ENCODE measurements around the gene LGR6.

Gene LGR6

DNA sequence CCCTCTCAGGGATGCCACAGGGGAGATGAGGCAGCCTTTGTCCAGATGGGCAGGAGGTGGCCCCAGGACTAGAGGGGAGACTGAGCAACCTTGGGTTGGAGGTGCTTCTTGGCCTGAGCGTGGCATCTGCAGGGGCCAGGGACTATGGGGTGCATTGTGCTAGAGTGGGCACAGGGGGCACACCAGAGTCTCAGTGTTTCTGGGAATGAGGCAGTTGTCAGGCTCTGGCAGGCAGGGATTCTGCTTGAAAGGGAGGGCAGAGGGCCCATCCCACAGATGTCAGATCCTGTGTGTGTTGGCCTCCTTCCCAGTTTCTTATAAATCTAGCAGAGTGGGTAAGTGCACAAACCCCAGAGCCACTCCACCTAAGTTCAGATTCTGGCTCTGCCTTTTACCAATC lies 13.7 kb downstream of the LGR6 start:
- TF ChIP-seq, protein P1, sequence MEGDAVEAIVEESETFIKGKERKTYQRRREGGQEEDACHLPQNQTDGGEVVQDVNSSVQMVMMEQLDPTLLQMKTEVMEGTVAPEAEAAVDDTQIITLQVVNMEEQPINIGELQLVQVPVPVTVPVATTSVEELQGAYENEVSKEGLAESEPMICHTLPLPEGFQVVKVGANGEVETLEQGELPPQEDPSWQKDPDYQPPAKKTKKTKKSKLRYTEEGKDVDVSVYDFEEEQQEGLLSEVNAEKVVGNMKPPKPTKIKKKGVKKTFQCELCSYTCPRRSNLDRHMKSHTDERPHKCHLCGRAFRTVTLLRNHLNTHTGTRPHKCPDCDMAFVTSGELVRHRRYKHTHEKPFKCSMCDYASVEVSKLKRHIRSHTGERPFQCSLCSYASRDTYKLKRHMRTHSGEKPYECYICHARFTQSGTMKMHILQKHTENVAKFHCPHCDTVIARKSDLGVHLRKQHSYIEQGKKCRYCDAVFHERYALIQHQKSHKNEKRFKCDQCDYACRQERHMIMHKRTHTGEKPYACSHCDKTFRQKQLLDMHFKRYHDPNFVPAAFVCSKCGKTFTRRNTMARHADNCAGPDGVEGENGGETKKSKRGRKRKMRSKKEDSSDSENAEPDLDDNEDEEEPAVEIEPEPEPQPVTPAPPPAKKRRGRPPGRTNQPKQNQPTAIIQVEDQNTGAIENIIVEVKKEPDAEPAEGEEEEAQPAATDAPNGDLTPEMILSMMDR (IDR thresholded peaks at IDR 0.05; ENCODE audit: low read depth, low read length), result peak; percentile 28; the same call in 1 of the 2 replicates
- no peak overlapping the region for H3K4me3 ChIP-seq (ENCODE audit: low read depth, low read length)

DNA sequence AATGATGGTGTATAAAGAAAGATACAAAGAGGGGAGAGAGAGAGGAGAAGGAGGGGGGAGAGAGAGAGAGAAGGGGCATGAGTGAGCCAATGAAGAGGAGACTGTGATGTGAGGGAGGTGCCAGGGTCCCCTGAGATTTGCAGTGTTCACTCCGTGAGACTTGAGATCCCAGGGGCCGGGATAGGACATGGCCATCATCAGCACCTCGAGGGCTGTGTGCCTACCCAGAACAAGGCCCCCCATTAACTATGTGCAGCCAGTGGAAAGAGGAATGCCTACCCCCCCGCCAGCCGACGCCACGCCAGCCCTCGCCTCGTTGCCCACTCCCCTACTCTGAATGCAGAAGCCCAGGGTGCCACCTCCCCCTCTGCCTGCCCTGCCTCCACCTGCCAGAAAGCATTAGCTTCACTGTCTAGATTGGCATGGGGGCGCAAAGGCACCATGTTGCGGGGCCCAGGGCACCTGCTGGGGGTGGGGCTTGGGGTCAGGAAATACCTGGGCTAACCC lies 14.8 kb downstream of the LGR6 start:
- TF ChIP-seq, protein P1 (IDR thresholded peaks at IDR 0.05; ENCODE audit: low read depth, low read length), result no peak
- no peak overlapping the region for H3K4me3 ChIP-seq (ENCODE audit: low read depth, low read length)

DNA sequence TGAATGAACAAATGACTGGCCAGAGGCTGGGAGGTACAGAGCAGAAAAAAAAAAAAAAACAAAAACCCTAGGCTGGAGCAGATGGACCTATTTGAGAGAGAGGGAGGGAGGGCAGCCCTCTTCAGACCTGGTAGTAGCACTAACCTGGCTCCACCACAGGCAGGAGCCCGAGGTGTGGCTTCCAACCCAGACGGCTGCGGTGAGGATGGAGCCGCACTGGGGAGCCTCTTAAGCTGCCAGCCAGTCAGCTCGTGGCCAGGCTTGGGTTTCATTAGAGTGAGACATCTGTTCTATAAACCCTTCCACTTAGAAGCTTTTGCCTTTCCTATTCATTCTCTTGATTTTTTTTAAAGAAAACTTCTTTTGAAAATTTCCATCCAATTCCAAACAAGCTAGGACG lies 16.8 kb downstream of the LGR6 start:
- TF ChIP-seq, protein P1 (IDR thresholded peaks at IDR 0.05; ENCODE audit: low read depth, low read length), result no peak
- H3K4me3 ChIP-seq (ENCODE audit: low read depth, low read length), result no peak overlapping the region

DNA sequence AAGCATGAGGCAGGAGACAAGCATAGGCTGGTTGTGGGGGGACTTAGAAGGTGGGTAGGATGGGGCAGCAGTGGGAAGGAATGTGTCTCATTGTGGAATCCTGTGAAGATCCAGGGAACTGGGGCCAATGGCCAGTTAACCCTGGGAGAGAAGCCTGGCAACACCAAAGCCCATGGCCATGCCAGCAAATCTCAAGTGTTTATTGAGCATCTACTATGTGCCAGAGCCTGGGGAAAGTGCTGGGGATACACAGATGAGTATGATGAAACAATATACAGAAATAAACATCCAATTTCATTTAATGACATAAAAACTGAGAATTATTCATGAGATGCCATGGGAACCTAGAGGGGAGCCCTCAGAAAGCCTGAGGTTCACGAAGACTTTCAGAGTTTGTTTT lies 17.4 kb downstream of the LGR6 start:
- TF ChIP-seq, protein P1 (IDR thresholded peaks at IDR 0.05; ENCODE audit: low read depth, low read length), result no peak
- H3K4me3 ChIP-seq (ENCODE audit: low read depth, low read length), result no peak overlapping the region

DNA sequence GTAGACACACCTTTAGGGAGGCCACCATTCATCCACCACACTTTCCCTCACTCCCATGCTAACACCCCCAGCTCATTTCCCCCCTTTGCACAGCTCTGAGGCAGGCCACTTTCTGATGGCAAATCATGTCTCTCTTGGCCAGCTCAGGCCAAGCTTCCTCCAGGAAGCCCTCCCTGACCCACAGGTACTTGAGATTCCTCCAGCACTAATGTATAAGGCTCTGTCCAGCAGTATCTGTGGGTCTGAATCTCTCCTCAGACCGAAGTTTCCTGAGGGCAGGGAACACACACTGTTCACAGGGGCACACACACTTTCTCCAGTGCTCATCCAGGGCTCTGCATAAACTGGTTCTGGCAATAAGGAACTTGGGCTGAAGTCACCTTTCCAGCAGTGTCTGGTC lies 19.2 kb downstream of the LGR6 start:
- no peak overlapping the region for H3K4me3 ChIP-seq (ENCODE audit: low read depth, low read length)
- TF ChIP-seq, protein P1 (IDR thresholded peaks at IDR 0.05; ENCODE audit: low read depth, low read length), result no peak

DNA sequence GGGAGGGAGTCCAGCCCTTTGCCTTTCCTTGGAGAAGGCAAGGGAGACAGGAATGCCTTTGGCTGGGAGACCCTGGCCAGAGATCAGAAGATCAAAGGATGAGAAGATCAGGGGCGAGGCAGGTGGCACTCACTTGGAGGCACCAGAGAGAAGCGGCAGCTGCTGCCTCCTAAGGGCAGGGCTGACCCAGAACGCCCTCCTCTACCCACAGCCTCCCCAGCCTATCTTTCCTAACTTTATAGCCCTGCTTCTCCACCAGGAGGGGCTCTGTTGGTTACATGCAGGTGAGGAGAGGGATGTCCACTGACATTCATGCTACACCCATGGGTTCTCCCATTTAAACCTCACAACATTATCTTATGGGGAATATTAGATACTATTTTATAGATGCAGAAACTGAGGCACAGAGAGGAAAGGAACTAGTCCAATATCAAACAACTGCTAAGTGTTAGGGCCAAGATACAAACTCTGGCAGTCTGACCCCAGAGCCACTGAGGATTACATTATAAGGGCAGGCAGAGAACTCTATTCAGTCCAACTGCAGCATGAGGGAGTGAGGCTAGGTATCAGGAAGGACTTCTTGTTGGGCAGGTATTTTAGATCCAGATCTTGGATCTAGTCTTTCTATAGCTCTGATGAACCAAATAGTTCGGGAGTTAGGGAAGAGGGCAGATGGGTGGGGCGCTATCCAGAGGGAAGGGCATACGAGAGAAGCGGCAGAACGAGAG lies 19.9 kb downstream of the LGR6 start:
- TF ChIP-seq, protein P1 (IDR thresholded peaks at IDR 0.05; ENCODE audit: low read depth, low read length), result 0 out of 2 replicates have a peak, but pooled peaks have one; percentile 11
- H3K4me3 ChIP-seq (ENCODE audit: low read depth, low read length), result no peak overlapping the region

DNA sequence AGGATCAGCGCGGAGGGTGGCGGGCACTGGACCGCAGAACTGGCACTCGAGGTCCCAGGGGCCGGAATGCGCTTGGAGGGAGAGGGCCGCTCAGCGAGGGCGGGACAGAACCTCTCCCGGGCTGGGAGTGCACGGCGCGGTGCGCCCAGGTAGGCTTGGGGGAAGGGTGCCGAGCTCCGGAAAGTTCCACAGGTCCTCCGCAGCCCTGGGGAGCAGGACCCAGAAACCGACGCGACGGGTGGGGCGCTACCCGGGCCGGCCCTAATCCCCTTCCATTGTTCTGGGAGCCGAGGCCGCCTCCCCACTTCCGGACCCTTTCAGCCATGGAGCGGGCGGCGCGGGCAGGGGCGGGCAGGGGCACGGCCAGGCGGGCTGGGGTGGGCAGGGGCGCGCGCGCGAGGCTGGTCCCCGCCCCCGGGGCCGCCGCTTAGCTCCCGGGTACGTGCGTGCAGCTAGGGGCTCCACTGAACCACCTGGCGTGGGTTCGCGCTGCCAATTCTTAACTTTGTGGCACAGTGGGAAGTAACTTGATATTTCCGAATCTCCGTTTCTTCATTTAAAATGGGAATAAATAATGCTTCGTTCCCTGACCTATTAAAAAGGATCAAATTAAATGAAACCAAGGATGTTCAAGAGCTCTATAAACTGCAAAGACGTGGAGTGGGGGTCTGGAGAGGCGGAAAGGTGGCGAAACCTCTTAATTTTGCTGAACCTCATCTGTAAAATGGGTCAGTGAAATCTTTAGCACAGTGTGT lies 20.7 kb downstream of the LGR6 start:
- no peak overlapping the region for H3K4me3 ChIP-seq (ENCODE audit: low read depth, low read length)
- TF ChIP-seq, protein P1 (IDR thresholded peaks at IDR 0.05; ENCODE audit: low read depth, low read length), result no peak

Measured in WI38 (cell line).